ENCODE measurements around the gene DNAH14. TPM values are rescaled to one million over a fixed set of nuclear protein-coding genes. Genes with fewer than 3 reads are reported as not detected.

DNAH14 gene
- total and polyA plus RNA-seq, 9 of the 15 experiments (the other 6 are each of a cell fraction or from before 2014, with no cell fraction given), result 58.4 to 142 (median 98.4) TPM

- TF ChIP-seq C11orf30 (IDR thresholded peaks at IDR 0.05; ENCODE audit: low read depth), result no peak
Measured at GRCh38 chr1:225318706-225319575, 389.5 kb downstream of the DNAH14 start (continued).

- intact Hi-C loops (cut with micrococcal nuclease), result loop anchor here (2.0 kb wide), 1 partner anchor 653 kb away; no protein-coding TSS in a partner anchor
- no peak overlapping the region for H3K9ac ChIP-seq (ENCODE audit: insufficient read depth in 1 of 2, low read depth in 2 of 2, low read length in 2 of 2)
- no peak overlapping the region for H2AFZ ChIP-seq (ENCODE audit: low read depth, low read length)
- ChIA-PET CTCF (ENCODE audit: low intra/inter-chr PET ratio) (no interaction called here), POLR2A (interaction anchor here (1.2 kb wide), 1 partner anchor 18 kb away, joined by 4 read pairs; no protein-coding TSS in a partner anchor)
- H3K4me1 ChIP-seq (replicated peaks in 1 of 2; ENCODE audit: control insufficient read depth in 2 of 2, insufficient read depth in 2 of 2, low read length in 2 of 2), result no peaks in the 10 kb centered on the region
- no TSS peak for BruUV-seq (replicated peaks)
- H3K36me3 ChIP-seq (ENCODE audit: control insufficient read depth, insufficient read depth, low read length), result no peaks in the 10 kb centered on the region
- in situ Hi-C loops (cut with MboI), result no loop called here
- ATAC-seq, result no peak
- no peak overlapping the region for H3K4me2 ChIP-seq (ENCODE audit: insufficient read depth, low read length)
- H3K9me1 ChIP-seq (ENCODE audit: control insufficient read depth, insufficient read depth, low read length), result no peaks in the 10 kb centered on the region
- no peaks in the 10 kb centered on the region for H3K9me3 ChIP-seq (replicated peaks; ENCODE audit: control insufficient read depth, insufficient read depth, low read depth, low read length)
- TF ChIP-seq ZBTB1 (CRISPR knock-in tag; IDR thresholded peaks at IDR 0.05; ENCODE audit: borderline replicate concordance, low read depth), result no peak
- no peak overlapping the region for H3K4me3 ChIP-seq
- FAIRE-seq, result no peak
- no peak overlapping the region for H3K27ac ChIP-seq (ENCODE audit: extremely low read depth, low read depth, low read length)
- DNase-seq (ENCODE audit: extremely low read depth in 1 of 4, low spot score in 3 of 4), result no peak
- H3K79me2 ChIP-seq (ENCODE audit: control insufficient read depth, insufficient read depth, low read length), result no peaks in the 10 kb centered on the region
- H4K20me1 ChIP-seq (replicated peaks; ENCODE audit: control insufficient read depth, insufficient read depth, low read length), result no peaks in the 10 kb centered on the region
- peaks cover 6 to 10% of the 10 kb centered on the region in 2 experiments; a peak in 1 of 5 replicates for H3K27me3 ChIP-seq (ENCODE audit: control insufficient read depth in 2 of 2, insufficient read depth in 2 of 2, low read length in 2 of 2)
Measured at GRCh38 chr1:225319871-225320270, 390.4 kb downstream of the DNAH14 start.

GRCh38 chr1:225321784-225322183, 392.3 kb downstream of the DNAH14 start:
- peaks cover 3 to 6% of the 10 kb centered on the region in 2 experiments; a peak in 1 of 5 replicates for H3K27me3 ChIP-seq (ENCODE audit: control insufficient read depth in 2 of 2, insufficient read depth in 2 of 2, low read length in 2 of 2)
- no peaks in the 10 kb centered on the region for H3K9me1 ChIP-seq (ENCODE audit: control insufficient read depth, insufficient read depth, low read length)
- in situ Hi-C loops (cut with MboI), result no loop called here
- no peaks in the 10 kb centered on the region for H3K79me2 ChIP-seq (ENCODE audit: control insufficient read depth, insufficient read depth, low read length)
- H3K4me3 ChIP-seq, result no peak overlapping the region
- ChIA-PET CTCF (ENCODE audit: low intra/inter-chr PET ratio) (no interaction called here), POLR2A (no interaction called here)
- no peaks in the 10 kb centered on the region for H3K9me3 ChIP-seq (replicated peaks; ENCODE audit: control insufficient read depth, insufficient read depth, low read depth, low read length)
- H3K36me3 ChIP-seq (ENCODE audit: control insufficient read depth, insufficient read depth, low read length), result no peaks in the 10 kb centered on the region
- H3K4me1 ChIP-seq (replicated peaks in 1 of 2; ENCODE audit: control insufficient read depth in 2 of 2, insufficient read depth in 2 of 2, low read length in 2 of 2), result no peaks in the 10 kb centered on the region
- no peaks in the 10 kb centered on the region for H4K20me1 ChIP-seq (replicated peaks; ENCODE audit: control insufficient read depth, insufficient read depth, low read length)
- no TSS peak for BruUV-seq (replicated peaks)
- FAIRE-seq, result no peak
- no peak overlapping the region for H3K4me2 ChIP-seq (ENCODE audit: insufficient read depth, low read length)
- H2AFZ ChIP-seq (ENCODE audit: low read depth, low read length), result no peak overlapping the region
- no peak; the same call in 2 of the 3 replicates for ATAC-seq
- H3K9ac ChIP-seq (ENCODE audit: insufficient read depth in 1 of 2, low read depth in 2 of 2, low read length in 2 of 2), result no peak overlapping the region
- intact Hi-C loops (cut with micrococcal nuclease), result no loop called here
- H3K27ac ChIP-seq (ENCODE audit: extremely low read depth, low read depth, low read length), result no peak overlapping the region
- DNase-seq (ENCODE audit: extremely low read depth in 1 of 4, low spot score in 3 of 4), result no peak
- no peak for TF ChIP-seq RHOXF2B (CRISPR knock-in tag; conservative IDR thresholded peaks at IDR 0.05)
- no peak for TF ChIP-seq HMG20A (CRISPR knock-in tag; conservative IDR thresholded peaks at IDR 0.05)
- no peak for TF ChIP-seq TAL1 (IDR thresholded peaks at IDR 0.05)
- no peak for TF ChIP-seq HNRNPK (IDR thresholded peaks at IDR 0.05; ENCODE audit: low read depth, low read length, poor library complexity, severe bottlenecking)
- no peak for TF ChIP-seq CTCF (IDR thresholded peaks at IDR 0.05 in 2 of 3, conservative IDR thresholded peaks at IDR 0.05 in 1 of 3; ENCODE audit: insufficient read depth in 2 of 3, low read depth in 1 of 3, low read length in 3 of 3)
- TF ChIP-seq RBM17 (IDR thresholded peaks at IDR 0.05; ENCODE audit: borderline replicate concordance, low read depth, low read length), result no peak
- no peak for TF ChIP-seq ZEB2 (IDR thresholded peaks at IDR 0.05)
- WGBS (ENCODE audit: insufficient coverage, low coverage, missing lambda C conversion rate), result 0% methylated on average over 4 of the region's 4 CpGs

All from K562 (cell line).